GM19099 (cell line): Measurements from ENCODE around the gene FAP.

ENCODE experiments used
- POLR2A ChIP-seq: IDR thresholded peaks from 3 replicates; pipeline ENCODE4 v1.6.1; 2011; ENCODE audit warnings: low read depth; ENCODE audit not compliant: insufficient read length; ENCODE audit errors: extremely low read depth

The FAP gene

GRCh38 chr2:162182395-162182794 lies 60.9 kb downstream of the FAP start:
- no peak for TF ChIP-seq POLR2A

GRCh38 chr2:162177301-162177700 lies 65.9 kb downstream of the FAP start:
- no peak for TF ChIP-seq POLR2A

GRCh38 chr2:162175714-162176113 lies 67.5 kb downstream of the FAP start:
- no peak for TF ChIP-seq POLR2A

- no peak for TF ChIP-seq POLR2A
Observed at GRCh38 chr2:162174746-162175145, 68.5 kb downstream of the FAP start.

- TF ChIP-seq POLR2A, result no peak
Observed at GRCh38 chr2:162172802-162173370, 70.4 kb downstream of the FAP start.

GRCh38 chr2:162166745-162167144 lies 76.5 kb downstream of the FAP start:
- TF ChIP-seq POLR2A, result no peak

GRCh38 chr2:162166174-162166573 lies 77.1 kb downstream of the FAP start:
- no peak for TF ChIP-seq POLR2A

GRCh38 chr2:162164802-162165201 lies 78.4 kb downstream of the FAP start:
- no peak for TF ChIP-seq POLR2A

GRCh38 chr2:162159446-162159845 lies 83.8 kb downstream of the FAP start:
- no peak for TF ChIP-seq POLR2A

- TF ChIP-seq POLR2A, result no peak
Observed at GRCh38 chr2:162156149-162156548, 87.1 kb downstream of the FAP start.

- no peak for TF ChIP-seq POLR2A
Observed at GRCh38 chr2:162155093-162155492, 88.2 kb downstream of the FAP start.

- TF ChIP-seq POLR2A, result no peak
Observed at GRCh38 chr2:162153608-162154224, 89.5 kb downstream of the FAP start.

GRCh38 chr2:162152147-162152546 lies 91.1 kb downstream of the FAP start, which contains the start of gene GCG:
TSS of gene GCG (minus strand) at chr2:162152247. CDS start at chr2:162149178, 3,069 bp downstream.
- no peak for TF ChIP-seq POLR2A

- TF ChIP-seq POLR2A, result no peak
Observed at GRCh38 chr2:162149940-162150339, 93.3 kb downstream of the FAP start.

GRCh38 chr2:162149466-162149865 lies 93.8 kb downstream of the FAP start:
- no peak for TF ChIP-seq POLR2A

- no peak for TF ChIP-seq POLR2A
Observed at GRCh38 chr2:162148956-162149355, 94.3 kb downstream of the FAP start.

- no peak for TF ChIP-seq POLR2A
Observed at GRCh38 chr2:162143969-162144368, 99.3 kb downstream of the FAP start.

- TF ChIP-seq POLR2A, result no peak
Observed at GRCh38 chr2:162138310-162138709, 104.9 kb downstream of the FAP start.

GRCh38 chr2:162127422-162127821 lies 115.8 kb downstream of the FAP start:
- TF ChIP-seq POLR2A, result no peak
